Endothelial cell (in vitro differentiated cells): ENCODE data around the gene ERO1A. TPM values are rescaled to one million over a fixed set of nuclear protein-coding genes. Genes with fewer than 3 reads are reported as not detected.

Experiments used
- DNase-seq: peaks from one replicate; pipeline ENCODE4 v3.0.0; 2021; ENCODE audit warnings: low spot score
- H3K27ac Mint-ChIP-seq: one replicate; pipeline ENCODE4 v1.8.0; 2021; ENCODE audit warnings: mixed read lengths, inconsistent platforms; ENCODE audit not compliant: unreplicated experiment
- H3K27me3 Mint-ChIP-seq: one replicate; pipeline ENCODE4 v1.8.0; 2021; ENCODE audit warnings: mild to moderate bottlenecking, moderate library complexity, mixed read lengths, inconsistent platforms; ENCODE audit not compliant: unreplicated experiment
- H3K36me3 Mint-ChIP-seq: one replicate; pipeline ENCODE4 v1.8.0; 2021; ENCODE audit warnings: mild to moderate bottlenecking, low read depth, mixed read lengths, inconsistent platforms; ENCODE audit not compliant: unreplicated experiment
- H3K4me1 Mint-ChIP-seq: one replicate; pipeline ENCODE4 v1.8.0; 2021; ENCODE audit warnings: mild to moderate bottlenecking, mixed read lengths, inconsistent platforms; ENCODE audit not compliant: unreplicated experiment
- H3K4me3 Mint-ChIP-seq: one replicate; pipeline ENCODE4 v1.8.0; 2021; ENCODE audit warnings: mild to moderate bottlenecking, mixed read lengths, inconsistent platforms; ENCODE audit not compliant: unreplicated experiment
- H3K9me3 Mint-ChIP-seq: one replicate; pipeline ENCODE4 v1.8.0; 2021; ENCODE audit warnings: mixed read lengths, inconsistent platforms; ENCODE audit not compliant: unreplicated experiment
- total RNA-seq: library from RNA; stranded (reverse); fragmentation: NEBNext Ultra II Directional; extraction: Animal tissue kit (Norgen Biotek cat#: 25700); gene quantifications from one replicate; pipeline ENCODE4 v1.2.1, GENCODE V29; 2021; ENCODE audit not compliant: unreplicated experiment
- TF ChIP-seq, protein P1 (sequence below): fragments of 200-600 bp; sonication (generic); IDR thresholded peaks from one replicate; pipeline ENCODE4 v1.5.0; 2021; ENCODE audit warnings: antibody characterized with exemption; ENCODE audit not compliant: unreplicated experiment

Gene ERO1A
- total RNA-seq, 1 donor from 2014 or later = 32.2 TPM

DNA sequence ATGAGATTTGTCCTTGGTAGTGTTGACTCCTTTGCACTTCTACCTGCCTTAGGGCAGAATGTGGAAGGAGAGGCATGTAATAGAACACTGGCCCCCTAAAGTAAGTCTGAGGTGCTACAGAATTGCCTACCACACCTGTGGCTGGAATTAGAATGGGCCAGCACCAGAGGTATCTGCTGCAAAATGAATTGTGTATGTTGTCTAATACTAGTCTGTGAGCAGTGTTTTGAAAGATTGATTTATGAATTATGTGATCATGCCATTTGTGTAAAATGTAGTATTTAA is 28.9 kb upstream of the ERO1A start:
- peaks cover 23% of the 10 kb centered on the region for H3K36me3 Mint-ChIP-seq
- peaks cover 5% of the 10 kb centered on the region for H3K27me3 Mint-ChIP-seq
- TF ChIP-seq, protein P1, sequence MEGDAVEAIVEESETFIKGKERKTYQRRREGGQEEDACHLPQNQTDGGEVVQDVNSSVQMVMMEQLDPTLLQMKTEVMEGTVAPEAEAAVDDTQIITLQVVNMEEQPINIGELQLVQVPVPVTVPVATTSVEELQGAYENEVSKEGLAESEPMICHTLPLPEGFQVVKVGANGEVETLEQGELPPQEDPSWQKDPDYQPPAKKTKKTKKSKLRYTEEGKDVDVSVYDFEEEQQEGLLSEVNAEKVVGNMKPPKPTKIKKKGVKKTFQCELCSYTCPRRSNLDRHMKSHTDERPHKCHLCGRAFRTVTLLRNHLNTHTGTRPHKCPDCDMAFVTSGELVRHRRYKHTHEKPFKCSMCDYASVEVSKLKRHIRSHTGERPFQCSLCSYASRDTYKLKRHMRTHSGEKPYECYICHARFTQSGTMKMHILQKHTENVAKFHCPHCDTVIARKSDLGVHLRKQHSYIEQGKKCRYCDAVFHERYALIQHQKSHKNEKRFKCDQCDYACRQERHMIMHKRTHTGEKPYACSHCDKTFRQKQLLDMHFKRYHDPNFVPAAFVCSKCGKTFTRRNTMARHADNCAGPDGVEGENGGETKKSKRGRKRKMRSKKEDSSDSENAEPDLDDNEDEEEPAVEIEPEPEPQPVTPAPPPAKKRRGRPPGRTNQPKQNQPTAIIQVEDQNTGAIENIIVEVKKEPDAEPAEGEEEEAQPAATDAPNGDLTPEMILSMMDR = no peak
- H3K27ac Mint-ChIP-seq = no peak overlapping the region
- H3K4me3 Mint-ChIP-seq = no peak overlapping the region
- H3K9me3 Mint-ChIP-seq = no peaks in the 10 kb centered on the region
- DNase-seq = no peak
- H3K4me1 Mint-ChIP-seq = no peaks in the 10 kb centered on the region

DNA sequence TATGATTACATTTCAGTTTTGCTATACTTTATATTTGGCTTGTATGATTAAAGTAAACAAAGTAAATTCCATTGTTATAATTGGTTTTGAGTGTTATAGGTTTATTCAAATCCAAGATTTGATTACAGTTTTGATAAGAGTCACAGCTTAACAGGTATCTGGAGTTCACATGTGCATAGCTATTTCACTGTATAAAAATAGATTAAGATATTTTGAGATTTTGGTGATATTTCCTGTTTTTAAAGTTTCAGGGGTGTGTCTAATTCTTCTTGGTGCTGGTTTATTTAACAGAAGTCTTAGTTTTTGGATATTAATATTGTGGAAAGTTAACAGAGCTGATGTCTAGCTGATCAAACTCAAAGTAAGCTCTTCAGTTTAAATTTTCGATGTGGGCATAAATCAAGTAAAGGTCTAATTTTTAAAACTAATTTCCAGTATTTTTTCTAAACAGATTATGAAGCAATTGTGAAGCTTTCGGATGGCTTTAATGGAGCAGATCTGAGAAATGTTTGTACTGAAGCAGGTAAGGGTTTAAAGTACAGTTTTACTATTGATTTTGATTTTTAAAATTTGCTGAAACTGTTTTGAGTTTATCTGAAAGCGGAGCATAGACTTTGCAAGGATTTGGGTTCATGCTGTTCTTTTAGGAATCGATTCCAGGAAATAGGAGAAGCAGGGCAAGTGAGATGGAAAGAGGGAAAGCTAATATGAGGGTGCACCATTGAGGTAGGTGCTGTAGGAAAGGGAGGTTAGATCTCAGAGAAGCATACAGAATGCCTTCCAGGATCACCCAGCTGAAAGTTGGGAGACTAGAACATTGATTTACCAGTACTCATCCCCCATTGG is 28.4 kb upstream of the ERO1A start:
- Mint-ChIP-seq H3K27me3 (peaks cover 5% of the 10 kb centered on the region), H3K36me3 (peaks cover 23% of the 10 kb centered on the region), H3K4me1 (no peaks in the 10 kb centered on the region), H3K27ac (no peak overlapping the region), H3K9me3 (no peaks in the 10 kb centered on the region), H3K4me3 (no peak overlapping the region)
- TF ChIP-seq, protein P1 = no peak
- no peak for DNase-seq

DNA sequence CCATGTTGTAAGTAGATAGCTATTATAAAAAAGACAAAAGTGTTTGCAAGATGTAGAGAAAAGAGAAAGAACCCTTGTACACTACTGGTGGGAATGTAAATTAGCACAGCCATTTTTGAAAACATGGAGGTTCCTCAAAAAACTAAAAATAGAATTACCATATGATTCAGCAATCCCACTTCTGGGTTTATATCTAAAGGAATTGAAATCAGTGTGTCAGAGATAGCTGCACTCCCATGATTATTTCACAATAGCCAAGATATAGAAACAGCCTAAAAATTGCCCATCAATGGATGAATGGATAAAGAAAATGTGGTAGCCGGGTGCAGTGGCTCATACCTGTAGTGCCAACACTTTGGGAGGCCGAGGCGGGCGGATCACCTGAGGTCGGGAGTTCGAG is 20.8 kb upstream of the ERO1A start:
- Mint-ChIP-seq H3K4me1 (no peaks in the 10 kb centered on the region), H3K27me3 (no peaks in the 10 kb centered on the region), H3K4me3 (peak overlapping the region; percentile 11), H3K9me3 (no peaks in the 10 kb centered on the region), H3K36me3 (peaks cover 17% of the 10 kb centered on the region), H3K27ac (no peak overlapping the region)
- TF ChIP-seq, protein P1 = no peak
- no peak for DNase-seq

DNA sequence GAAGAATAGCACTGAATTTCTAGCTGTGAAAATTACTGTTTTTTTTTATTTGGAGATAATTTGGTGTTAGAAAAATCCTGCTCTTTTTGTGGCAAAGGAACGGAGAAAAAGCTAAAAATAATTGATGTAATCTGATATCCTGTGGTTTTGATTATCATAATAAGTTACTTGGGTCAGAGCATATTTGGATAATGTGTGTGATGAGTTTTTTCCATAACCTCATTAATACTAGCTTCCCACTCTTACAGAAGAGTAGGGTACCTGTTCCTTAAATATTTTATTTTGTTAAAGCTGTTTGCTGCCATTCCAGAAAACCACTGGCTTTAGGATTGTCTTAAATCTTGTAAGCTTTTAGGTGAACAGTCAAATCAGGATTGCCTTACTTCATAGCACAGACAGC is 16.3 kb upstream of the ERO1A start:
- DNase-seq = no peak
- H3K4me3 Mint-ChIP-seq = no peak overlapping the region
- H3K4me1 Mint-ChIP-seq = peaks cover 16% of the 10 kb centered on the region
- no peaks in the 10 kb centered on the region for H3K9me3 Mint-ChIP-seq
- no peaks in the 10 kb centered on the region for H3K27me3 Mint-ChIP-seq
- H3K27ac Mint-ChIP-seq = no peak overlapping the region
- TF ChIP-seq, protein P1 = no peak
- H3K36me3 Mint-ChIP-seq = peaks cover 15% of the 10 kb centered on the region
